Activated T-helper 1 cell treated with anti-CD3 and anti-CD28 coated beads, Interleukin-12 subunit alpha, Interleukin-12 subunit beta, Interleukin-2, Interleukin-4 antibody, amounts not matched to agents 30 ng/mL and 10 ng/mL and 1 ng/mL, durations not matched to agents 14 hours and 24 hours and 36 hours (primary cell): ENCODE data around the gene GREB1L. TPM values are rescaled to one million over a fixed set of nuclear protein-coding genes. Genes with fewer than 3 reads are reported as not detected.
"Not testable (repeated sequence)": the region's sequence is repeated elsewhere in the genome, so short reads cannot be mapped to it uniquely, and the experiment has no call there.

Experiments
- DNase-seq: peaks from one replicate; pipeline ENCODE4 v3.0.0; 2021; ENCODE audit warnings: low spot score
- H3K27ac Mint-ChIP-seq: one replicate; pipeline ENCODE4 v1.8.0; 2021; ENCODE audit warnings: mild to moderate bottlenecking, mixed read lengths
- H3K27me3 Mint-ChIP-seq: one replicate; pipeline ENCODE4 v1.8.0; 2022; ENCODE audit warnings: mild to moderate bottlenecking, moderate library complexity, mixed read lengths; ENCODE audit not compliant: insufficient read depth
- H3K36me3 Mint-ChIP-seq: one replicate; pipeline ENCODE4 v1.8.0; 2021; ENCODE audit warnings: low read depth, mixed read lengths
- H3K4me1 Mint-ChIP-seq: one replicate; pipeline ENCODE4 v1.8.0; 2021; ENCODE audit warnings: low read depth, mixed read lengths
- H3K4me3 Mint-ChIP-seq: one replicate; pipeline ENCODE4 v1.8.0; 2021; ENCODE audit warnings: mild to moderate bottlenecking, moderate library complexity, mixed read lengths
- H3K9me3 Mint-ChIP-seq: one replicate; pipeline ENCODE4 v1.8.0; 2021; ENCODE audit warnings: mixed read lengths
- intact Hi-C: fragments of 100-400 bp; cut with micrococcal nuclease; formaldehyde crosslinking; loops from one replicate; pipeline ENCODE4 v1.15.1; 2024
- total RNA-seq: library from RNA; stranded (reverse); gene quantifications from 2 replicates; pipeline ENCODE4 v1.2.3, GENCODE V29; 2022

Gene GREB1L
- not detected in 2 replicates for total RNA-seq

GRCh38 chr18:21242141-21242779 is at the start of gene GREB1L:
Gene GREB1L (plus strand): TSS chr18:21242232. CDS start chr18:21383519, 141,287 bp downstream.
- Mint-ChIP-seq H3K27ac (no peak within 1 kb of the TSS), H3K4me3 (no peak within 1 kb of the TSS), H3K27me3 (peaks cover 59% of the 10 kb centered on the region), H3K9me3 (no peaks in the 10 kb centered on the region), H3K4me1 (no peaks in the 10 kb centered on the region), H3K36me3 (peaks cover 3% of the 10 kb centered on the region)
- intact Hi-C loops: loop anchor here (10.0 kb wide), 1 partner anchor 53 kb away; no protein-coding TSS in a partner anchor
- no peak for DNase-seq

- Mint-ChIP-seq H3K9me3 (no peaks in the 10 kb centered on the region), H3K36me3 (no peaks in the 10 kb centered on the region), H3K27me3 (peaks cover 7% of the 10 kb centered on the region), H3K27ac (no peak overlapping the region), H3K4me3 (no peak overlapping the region), H3K4me1 (no peaks in the 10 kb centered on the region)
- intact Hi-C loops: no loop called here
- no peak for DNase-seq
These were observed 49.8 kb upstream of the GREB1L start for GRCh38 chr18:21192308-21192624.

- Mint-ChIP-seq H3K36me3 (no peaks in the 10 kb centered on the region), H3K27ac (no peak overlapping the region), H3K27me3 (peaks cover 9% of the 10 kb centered on the region), H3K9me3 (no peaks in the 10 kb centered on the region), H3K4me3 (no peak overlapping the region), H3K4me1 (no peaks in the 10 kb centered on the region)
- intact Hi-C loops: loop anchor here (1.0 kb wide), 2 partner anchors 249 to 761 kb away; no protein-coding TSS in a partner anchor
- no peak for DNase-seq
These were observed 46.9 kb upstream of the GREB1L start for GRCh38 chr18:21194871-21195771.

- Mint-ChIP-seq H3K4me1 (no peaks in the 10 kb centered on the region), H3K9me3 (no peaks in the 10 kb centered on the region), H3K36me3 (no peaks in the 10 kb centered on the region), H3K27me3 (peaks cover 9% of the 10 kb centered on the region), H3K4me3 (no peak overlapping the region), H3K27ac (no peak overlapping the region)
- intact Hi-C loops: no loop called here
- DNase-seq: no peak
These were observed 45.6 kb upstream of the GREB1L start for GRCh38 chr18:21196426-21196825.

- H3K4me3 Mint-ChIP-seq: no peak overlapping the region
- intact Hi-C loops: no loop called here
- no peaks in the 10 kb centered on the region for H3K4me1 Mint-ChIP-seq
- DNase-seq: no peak
- peaks cover 2% of the 10 kb centered on the region for H3K27me3 Mint-ChIP-seq
- H3K27ac Mint-ChIP-seq: no peak overlapping the region
- H3K36me3 Mint-ChIP-seq: no peaks in the 10 kb centered on the region
- no peaks in the 10 kb centered on the region for H3K9me3 Mint-ChIP-seq
These were observed 38.9 kb upstream of the GREB1L start for GRCh38 chr18:21203126-21203525.

GRCh38 chr18:21203542-21204241 is 38.3 kb upstream of the GREB1L start:
- no peak overlapping the region for H3K27ac Mint-ChIP-seq
- H3K4me3 Mint-ChIP-seq: no peak overlapping the region
- DNase-seq: no peak
- H3K36me3 Mint-ChIP-seq: no peaks in the 10 kb centered on the region
- no peaks in the 10 kb centered on the region for H3K4me1 Mint-ChIP-seq
- no peaks in the 10 kb centered on the region for H3K27me3 Mint-ChIP-seq
- no peaks in the 10 kb centered on the region for H3K9me3 Mint-ChIP-seq
- intact Hi-C loops: no loop called here

GRCh38 chr18:21205695-21206094 is 36.3 kb upstream of the GREB1L start:
- Mint-ChIP-seq H3K27me3 (no peaks in the 10 kb centered on the region), H3K9me3 (no peaks in the 10 kb centered on the region), H3K4me3 (no peak overlapping the region), H3K27ac (no peak overlapping the region), H3K4me1 (no peaks in the 10 kb centered on the region), H3K36me3 (no peaks in the 10 kb centered on the region)
- DNase-seq: no peak
- intact Hi-C loops: no loop called here

- Mint-ChIP-seq H3K36me3 (no peaks in the 10 kb centered on the region), H3K27me3 (no peaks in the 10 kb centered on the region), H3K4me1 (no peaks in the 10 kb centered on the region), H3K4me3 (no peak overlapping the region), H3K27ac (no peak overlapping the region), H3K9me3 (no peaks in the 10 kb centered on the region)
- intact Hi-C loops: no loop called here
- no peak for DNase-seq
These were observed 31.8 kb upstream of the GREB1L start for GRCh38 chr18:21210278-21210677.

GRCh38 chr18:21210784-21211183 is 31.2 kb upstream of the GREB1L start:
- Mint-ChIP-seq H3K27ac (no peak overlapping the region), H3K9me3 (no peaks in the 10 kb centered on the region), H3K4me1 (no peaks in the 10 kb centered on the region), H3K36me3 (no peaks in the 10 kb centered on the region), H3K4me3 (no peak overlapping the region), H3K27me3 (no peaks in the 10 kb centered on the region)
- no peak for DNase-seq
- intact Hi-C loops: no loop called here

GRCh38 chr18:21214409-21214808 is 27.6 kb upstream of the GREB1L start:
- H3K36me3 Mint-ChIP-seq, H3K27ac Mint-ChIP-seq, H3K4me3 Mint-ChIP-seq, H3K9me3 Mint-ChIP-seq, H3K27me3 Mint-ChIP-seq, H3K4me1 Mint-ChIP-seq, intact Hi-C loops, DNase-seq: not testable (repeated sequence)

- H3K36me3 Mint-ChIP-seq: no peaks in the 10 kb centered on the region
These were observed 26.5 kb upstream of the GREB1L start for GRCh38 chr18:21215490-21215889.

GRCh38 chr18:21218862-21219261 is 23.2 kb upstream of the GREB1L start:
- no peak for DNase-seq
- no peaks in the 10 kb centered on the region for H3K4me1 Mint-ChIP-seq
- H3K4me3 Mint-ChIP-seq: no peak overlapping the region
- no peaks in the 10 kb centered on the region for H3K36me3 Mint-ChIP-seq
- H3K27ac Mint-ChIP-seq: no peak overlapping the region
- no peaks in the 10 kb centered on the region for H3K9me3 Mint-ChIP-seq
- intact Hi-C loops: no loop called here
- H3K27me3 Mint-ChIP-seq: no peaks in the 10 kb centered on the region

More at GRCh38 chr18:21215490-21215889, 26.5 kb upstream of the GREB1L start:
- no peaks in the 10 kb centered on the region for H3K27me3 Mint-ChIP-seq
- H3K4me3 Mint-ChIP-seq: no peak overlapping the region
- H3K9me3 Mint-ChIP-seq: no peaks in the 10 kb centered on the region
- intact Hi-C loops: no loop called here
- no peak for DNase-seq
- H3K27ac Mint-ChIP-seq: no peak overlapping the region
- H3K4me1 Mint-ChIP-seq: no peaks in the 10 kb centered on the region

- intact Hi-C loops: no loop called here
- no peaks in the 10 kb centered on the region for H3K4me1 Mint-ChIP-seq
- H3K27me3 Mint-ChIP-seq: peaks cover 3% of the 10 kb centered on the region
- no peaks in the 10 kb centered on the region for H3K36me3 Mint-ChIP-seq
- H3K9me3 Mint-ChIP-seq: no peaks in the 10 kb centered on the region
- H3K4me3 Mint-ChIP-seq: no peak overlapping the region
- DNase-seq: no peak
- no peak overlapping the region for H3K27ac Mint-ChIP-seq
These were observed 11.6 kb upstream of the GREB1L start for GRCh38 chr18:21230436-21230835.
